A549 (cell line): ENCODE data around the gene BBS9.

Experiments used
- JUNB ChIP-seq: fragments of >200 bp; sonication (Bioruptor Twin); formaldehyde crosslinking; IDR thresholded peaks from 2 replicates; pipeline ENCODE4 v1.6.1; 2016
- KDM1A ChIP-seq: fragments of 200-600 bp; sonication (generic); IDR thresholded peaks from 2 replicates; pipeline ENCODE4 v1.6.1; 2016; ENCODE audit warnings: low read depth, mild to moderate bottlenecking
- RCOR1 ChIP-seq: fragments of 150-350 bp; IDR thresholded peaks from 2 replicates; pipeline ENCODE4 v1.6.1; 2014; ENCODE audit warnings: antibody characterized with exemption, low read length, low read depth
- TF ChIP-seq, protein P1 (sequence below): fragments of >200 bp; sonication (Bioruptor Twin); formaldehyde crosslinking; IDR thresholded peaks from 3 replicates; pipeline ENCODE4 v1.5.1; 2016

DNA sequence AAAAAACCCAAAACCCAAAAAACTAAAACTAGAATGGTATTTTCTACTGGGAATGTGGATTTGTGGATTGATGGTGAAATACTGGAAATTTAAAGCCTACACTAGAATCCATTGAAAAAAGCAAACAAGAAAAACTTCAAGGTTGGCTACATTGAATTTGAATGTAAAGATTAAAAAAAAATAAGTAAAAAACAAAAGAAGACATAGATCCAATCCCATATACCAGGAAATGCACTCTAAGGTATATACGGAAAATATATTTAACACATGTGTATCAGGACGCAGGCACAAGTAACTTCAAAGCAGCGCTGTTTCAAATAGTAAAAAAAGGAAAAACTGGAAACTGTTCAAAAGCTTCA lies 754 bp upstream of the BBS9 start:
- TF ChIP-seq, protein P1, sequence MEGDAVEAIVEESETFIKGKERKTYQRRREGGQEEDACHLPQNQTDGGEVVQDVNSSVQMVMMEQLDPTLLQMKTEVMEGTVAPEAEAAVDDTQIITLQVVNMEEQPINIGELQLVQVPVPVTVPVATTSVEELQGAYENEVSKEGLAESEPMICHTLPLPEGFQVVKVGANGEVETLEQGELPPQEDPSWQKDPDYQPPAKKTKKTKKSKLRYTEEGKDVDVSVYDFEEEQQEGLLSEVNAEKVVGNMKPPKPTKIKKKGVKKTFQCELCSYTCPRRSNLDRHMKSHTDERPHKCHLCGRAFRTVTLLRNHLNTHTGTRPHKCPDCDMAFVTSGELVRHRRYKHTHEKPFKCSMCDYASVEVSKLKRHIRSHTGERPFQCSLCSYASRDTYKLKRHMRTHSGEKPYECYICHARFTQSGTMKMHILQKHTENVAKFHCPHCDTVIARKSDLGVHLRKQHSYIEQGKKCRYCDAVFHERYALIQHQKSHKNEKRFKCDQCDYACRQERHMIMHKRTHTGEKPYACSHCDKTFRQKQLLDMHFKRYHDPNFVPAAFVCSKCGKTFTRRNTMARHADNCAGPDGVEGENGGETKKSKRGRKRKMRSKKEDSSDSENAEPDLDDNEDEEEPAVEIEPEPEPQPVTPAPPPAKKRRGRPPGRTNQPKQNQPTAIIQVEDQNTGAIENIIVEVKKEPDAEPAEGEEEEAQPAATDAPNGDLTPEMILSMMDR: no peak
- no peak for TF ChIP-seq JUNB
- no peak for TF ChIP-seq KDM1A
- no peak for TF ChIP-seq RCOR1
